ENCODE measurements around the gene DMWD.

The DMWD gene

DNA sequence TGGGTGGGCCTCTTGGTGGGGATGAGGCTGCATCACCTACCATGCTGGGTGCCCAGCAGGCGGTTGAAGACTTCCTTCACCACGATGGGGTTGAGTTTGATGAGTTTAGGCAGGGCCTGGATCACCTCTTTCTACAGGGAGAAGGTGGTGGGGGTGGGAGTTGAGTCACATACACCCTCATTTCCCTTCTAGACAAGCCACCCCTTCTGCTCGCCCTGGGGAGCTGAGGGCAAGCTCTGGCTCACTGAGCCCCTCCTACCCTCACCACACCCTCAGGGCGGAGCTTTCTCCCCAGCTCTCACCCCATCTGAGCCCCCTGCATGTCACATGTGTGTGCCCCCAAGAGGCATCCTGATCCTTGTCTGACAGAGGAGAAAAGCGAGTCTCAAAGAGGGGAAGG, 30.1 kb upstream of the DMWD start:
- H3K9me3 ChIP-seq (ENCODE audit: insufficient read depth, low read depth, low read length): peaks cover 3% of the 10 kb centered on the region
- H3K4me1 ChIP-seq (ENCODE audit: control insufficient read depth in 1 of 2, insufficient read depth in 2 of 2, low read length in 2 of 2): peaks cover under 1 to 3% of the 10 kb centered on the region in 2 experiments
- H2AFZ ChIP-seq (ENCODE audit: insufficient read depth, low read length, poor library complexity): no peak overlapping the region
- H3K4ac ChIP-seq (ENCODE audit: low read depth, low read length): no peak overlapping the region
- H3K23ac ChIP-seq (ENCODE audit: low read length): no peak overlapping the region
- H3K4me2 ChIP-seq (ENCODE audit: low read length): no peak overlapping the region
- H3K79me1 ChIP-seq (ENCODE audit: low read length): no peaks in the 10 kb centered on the region
- no peak for DNase-seq
- no peak overlapping the region for H2BK5ac ChIP-seq (ENCODE audit: low read depth, low read length, poor library complexity)
- no peak overlapping the region for H4K12ac ChIP-seq (ENCODE audit: low read depth, low read length)
- no peak overlapping the region for H2BK120ac ChIP-seq (ENCODE audit: insufficient read depth, low read length, poor library complexity)
- H4K91ac ChIP-seq (ENCODE audit: low read depth, low read length): no peak overlapping the region
- H3K79me2 ChIP-seq (ENCODE audit: control insufficient read depth, insufficient read depth, low read length, poor library complexity): no peaks in the 10 kb centered on the region
- no peak overlapping the region for H3K9ac ChIP-seq (ENCODE audit: low read length)
- no peak overlapping the region for H2BK12ac ChIP-seq (ENCODE audit: low read length)
- no peak overlapping the region for H3K4me3 ChIP-seq (ENCODE audit: low read depth, low read length)
- WGBS (ENCODE audit: extremely low coverage, insufficient coverage, insufficient read length): no CpG with 5 or more reads among the region's 5 CpGs
- no peak overlapping the region for H3K27ac ChIP-seq (ENCODE audit: low read depth, low read length)
- H3K14ac ChIP-seq (ENCODE audit: low read length): no peak overlapping the region
- H2AK5ac ChIP-seq (ENCODE audit: low read length): no peak overlapping the region
- H3K36me3 ChIP-seq (ENCODE audit: control insufficient read depth in 1 of 2, insufficient read depth in 2 of 2, low read length in 2 of 2): peaks cover 78 to 80% of the 10 kb centered on the region in 2 experiments
- no peak overlapping the region for H3K18ac ChIP-seq (ENCODE audit: low read length)
- H4K8ac ChIP-seq (ENCODE audit: low read depth, low read length): no peak overlapping the region
- H3K27me3 ChIP-seq (ENCODE audit: insufficient read depth, low read length): no peaks in the 10 kb centered on the region

DNA sequence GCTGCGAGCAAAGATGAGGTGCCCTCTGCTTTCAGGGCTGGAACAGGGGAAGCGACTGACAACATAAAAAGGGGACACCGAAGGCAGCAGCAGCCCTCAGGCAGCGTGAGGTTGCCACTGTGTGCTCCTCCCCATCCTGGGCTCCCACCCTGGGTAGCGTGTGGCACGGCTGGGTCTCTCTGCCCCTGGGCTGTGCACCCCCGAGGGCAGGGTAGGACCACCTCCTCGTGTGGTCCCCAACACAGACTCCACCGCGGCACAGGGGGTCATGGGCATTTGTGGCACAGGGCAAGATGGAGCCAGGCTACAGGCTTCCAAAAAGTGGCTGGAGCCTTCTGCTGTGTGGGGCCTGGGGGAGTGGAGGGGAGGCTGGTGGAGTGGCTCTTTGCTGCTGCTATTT, 28.9 kb upstream of the DMWD start:
- H2AFZ ChIP-seq (ENCODE audit: insufficient read depth, low read length, poor library complexity): no peak overlapping the region
- no peak overlapping the region for H3K27ac ChIP-seq (ENCODE audit: low read depth, low read length)
- H3K36me3 ChIP-seq (ENCODE audit: control insufficient read depth in 1 of 2, insufficient read depth in 2 of 2, low read length in 2 of 2): peaks cover 66 to 69% of the 10 kb centered on the region in 2 experiments
- no peak overlapping the region for H2BK12ac ChIP-seq (ENCODE audit: low read length)
- no CpG with 5 or more reads among the region's 10 CpGs for WGBS (ENCODE audit: extremely low coverage, insufficient coverage, insufficient read length)
- no peak overlapping the region for H3K4me3 ChIP-seq (ENCODE audit: low read depth, low read length)
- no peaks in the 10 kb centered on the region for H3K79me2 ChIP-seq (ENCODE audit: control insufficient read depth, insufficient read depth, low read length, poor library complexity)
- DNase-seq: no peak
- no peak overlapping the region for H4K12ac ChIP-seq (ENCODE audit: low read depth, low read length)
- H3K4ac ChIP-seq (ENCODE audit: low read depth, low read length): no peak overlapping the region
- H4K91ac ChIP-seq (ENCODE audit: low read depth, low read length): no peak overlapping the region
- H3K79me1 ChIP-seq (ENCODE audit: low read length): peaks cover 3% of the 10 kb centered on the region
- no peak overlapping the region for H3K14ac ChIP-seq (ENCODE audit: low read length)
- peaks cover 8 to 11% of the 10 kb centered on the region in 2 experiments for H3K4me1 ChIP-seq (ENCODE audit: control insufficient read depth in 1 of 2, insufficient read depth in 2 of 2, low read length in 2 of 2)
- H3K18ac ChIP-seq (ENCODE audit: low read length): no peak overlapping the region
- H3K27me3 ChIP-seq (ENCODE audit: insufficient read depth, low read length): no peaks in the 10 kb centered on the region
- H4K8ac ChIP-seq (ENCODE audit: low read depth, low read length): no peak overlapping the region
- H3K4me2 ChIP-seq (ENCODE audit: low read length): no peak overlapping the region
- H3K9me3 ChIP-seq (ENCODE audit: insufficient read depth, low read depth, low read length): peaks cover 3% of the 10 kb centered on the region
- no peak overlapping the region for H2BK120ac ChIP-seq (ENCODE audit: insufficient read depth, low read length, poor library complexity)
- H2AK5ac ChIP-seq (ENCODE audit: low read length): no peak overlapping the region
- H3K23ac ChIP-seq (ENCODE audit: low read length): no peak overlapping the region
- H3K9ac ChIP-seq (ENCODE audit: low read length): no peak overlapping the region
- H2BK5ac ChIP-seq (ENCODE audit: low read depth, low read length, poor library complexity): no peak overlapping the region

DNA sequence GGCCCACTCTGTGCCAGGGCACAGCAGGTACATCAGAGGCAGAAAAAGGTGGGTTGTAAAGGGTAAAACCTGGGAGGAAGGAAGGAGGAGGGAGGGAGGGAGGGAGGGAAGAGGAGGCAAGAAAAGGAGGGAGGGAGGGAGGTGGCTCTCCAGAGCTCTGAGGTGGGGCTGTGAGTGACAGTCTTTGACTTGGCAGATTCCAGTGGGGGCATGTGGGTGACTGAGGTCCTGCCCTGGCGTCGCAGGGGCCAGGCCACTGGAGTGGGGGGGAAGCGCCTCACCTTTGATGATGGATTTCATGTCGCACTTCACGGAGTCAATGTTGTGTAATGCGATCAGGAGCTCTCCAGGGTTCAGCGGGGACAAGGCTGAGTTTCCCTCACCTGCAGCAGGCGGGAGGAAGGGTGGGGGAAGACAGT, 28.5 kb upstream of the DMWD start:
- H3K36me3 ChIP-seq (ENCODE audit: control insufficient read depth in 1 of 2, insufficient read depth in 2 of 2, low read length in 2 of 2): peaks cover 62 to 64% of the 10 kb centered on the region in 2 experiments
- no peak overlapping the region for H2BK120ac ChIP-seq (ENCODE audit: insufficient read depth, low read length, poor library complexity)
- peaks cover 8 to 16% of the 10 kb centered on the region in 2 experiments for H3K4me1 ChIP-seq (ENCODE audit: control insufficient read depth in 1 of 2, insufficient read depth in 2 of 2, low read length in 2 of 2)
- H3K14ac ChIP-seq (ENCODE audit: low read length): no peak overlapping the region
- H3K4me2 ChIP-seq (ENCODE audit: low read length): no peak overlapping the region
- no peaks in the 10 kb centered on the region for H3K27me3 ChIP-seq (ENCODE audit: insufficient read depth, low read length)
- no peak overlapping the region for H2BK12ac ChIP-seq (ENCODE audit: low read length)
- no peak overlapping the region for H4K8ac ChIP-seq (ENCODE audit: low read depth, low read length)
- no peak overlapping the region for H4K12ac ChIP-seq (ENCODE audit: low read depth, low read length)
- no peak overlapping the region for H3K4me3 ChIP-seq (ENCODE audit: low read depth, low read length)
- H3K79me2 ChIP-seq (ENCODE audit: control insufficient read depth, insufficient read depth, low read length, poor library complexity): peaks cover under 1% of the 10 kb centered on the region
- peaks cover 3% of the 10 kb centered on the region for H3K9me3 ChIP-seq (ENCODE audit: insufficient read depth, low read depth, low read length)
- DNase-seq: no peak
- H2BK5ac ChIP-seq (ENCODE audit: low read depth, low read length, poor library complexity): no peak overlapping the region
- H4K91ac ChIP-seq (ENCODE audit: low read depth, low read length): no peak overlapping the region
- H3K18ac ChIP-seq (ENCODE audit: low read length): no peak overlapping the region
- H2AFZ ChIP-seq (ENCODE audit: insufficient read depth, low read length, poor library complexity): no peak overlapping the region
- H3K27ac ChIP-seq (ENCODE audit: low read depth, low read length): no peak overlapping the region
- no peak overlapping the region for H2AK5ac ChIP-seq (ENCODE audit: low read length)
- no peak overlapping the region for H3K23ac ChIP-seq (ENCODE audit: low read length)
- no peak overlapping the region for H3K4ac ChIP-seq (ENCODE audit: low read depth, low read length)
- H3K79me1 ChIP-seq (ENCODE audit: low read length): peaks cover 4% of the 10 kb centered on the region
- H3K9ac ChIP-seq (ENCODE audit: low read length): no peak overlapping the region
- no CpG with 5 or more reads among the region's 8 CpGs for WGBS (ENCODE audit: extremely low coverage, insufficient coverage, insufficient read length)

DNA sequence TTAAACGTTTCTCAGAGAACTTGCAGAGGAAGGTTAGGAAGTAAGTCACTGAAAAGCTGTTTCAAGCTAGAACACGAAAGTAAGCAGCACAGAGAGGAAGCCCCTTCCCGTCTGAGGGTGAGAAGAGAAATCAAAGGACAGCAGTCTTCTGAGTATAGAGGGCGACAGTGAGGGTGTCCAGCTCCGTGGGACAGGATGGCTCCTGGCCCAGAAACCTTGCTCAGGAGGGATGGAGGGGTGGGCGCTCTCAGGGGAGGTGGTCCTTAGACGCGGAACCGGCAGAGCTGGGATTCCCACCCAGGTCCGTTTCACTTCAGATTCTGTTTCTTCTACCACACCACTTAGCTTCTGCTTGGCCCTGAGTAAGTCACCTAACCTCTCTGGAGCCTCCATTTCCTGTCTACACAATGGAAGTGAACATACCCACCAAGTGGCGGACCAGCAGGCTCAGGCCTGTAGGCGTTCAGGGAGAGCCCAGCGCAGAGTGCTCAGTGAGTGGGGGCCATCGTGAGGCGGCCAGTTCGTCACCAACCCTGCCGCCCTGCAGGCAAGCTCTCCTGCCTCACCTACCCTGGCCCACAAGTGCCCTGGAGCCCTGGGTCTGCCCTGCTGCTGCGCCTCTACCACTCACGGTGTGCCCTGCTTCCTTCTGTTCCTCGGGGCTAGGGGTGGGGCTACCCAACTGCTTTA, 27.9 kb upstream of the DMWD start:
- Histone ChIP-seq H2AFZ (ENCODE audit: insufficient read depth, low read length, poor library complexity) (no peak overlapping the region), H3K79me1 (ENCODE audit: low read length) (peaks cover 7% of the 10 kb centered on the region), H3K4me1 (ENCODE audit: control insufficient read depth in 1 of 2, insufficient read depth in 2 of 2, low read length in 2 of 2) (peaks cover 8 to 19% of the 10 kb centered on the region in 2 experiments), H3K18ac (ENCODE audit: low read length) (no peak overlapping the region), H3K23ac (ENCODE audit: low read length) (no peak overlapping the region), H4K12ac (ENCODE audit: low read depth, low read length) (no peak overlapping the region), H3K4me3 (ENCODE audit: low read depth, low read length) (no peak overlapping the region), H2BK120ac (ENCODE audit: insufficient read depth, low read length, poor library complexity) (no peak overlapping the region), H2BK5ac (ENCODE audit: low read depth, low read length, poor library complexity) (no peak overlapping the region), H3K4ac (ENCODE audit: low read depth, low read length) (no peak overlapping the region), H3K14ac (ENCODE audit: low read length) (no peak overlapping the region), H4K91ac (ENCODE audit: low read depth, low read length) (no peak overlapping the region), H3K79me2 (ENCODE audit: control insufficient read depth, insufficient read depth, low read length, poor library complexity) (peaks cover 2% of the 10 kb centered on the region), H2BK12ac (ENCODE audit: low read length) (no peak overlapping the region), H3K36me3 (ENCODE audit: control insufficient read depth in 1 of 2, insufficient read depth in 2 of 2, low read length in 2 of 2) (peaks cover 56 to 59% of the 10 kb centered on the region in 2 experiments), H4K8ac (ENCODE audit: low read depth, low read length) (no peak overlapping the region), H3K4me2 (ENCODE audit: low read length) (no peak overlapping the region), H2AK5ac (ENCODE audit: low read length) (no peak overlapping the region), H3K9me3 (ENCODE audit: insufficient read depth, low read depth, low read length) (peaks cover 3% of the 10 kb centered on the region), H3K27ac (ENCODE audit: low read depth, low read length) (no peak overlapping the region), H3K9ac (ENCODE audit: low read length) (no peak overlapping the region), H3K27me3 (ENCODE audit: insufficient read depth, low read length) (no peaks in the 10 kb centered on the region)
- DNase-seq: no peak
- WGBS (ENCODE audit: extremely low coverage, insufficient coverage, insufficient read length): no CpG with 5 or more reads among the region's 20 CpGs

All from trophoblast cell (in vitro differentiated cells and primary cell).